ENCODE measurements around the gene FOSB. TPM values are rescaled to one million over a fixed set of nuclear protein-coding genes. Genes with fewer than 3 reads are reported as not detected.

FOSB gene
- polyA plus RNA-seq, 2 of the 4 experiments (the other 2 are of a cell fraction), result 0.57 to 48.8 TPM

DNA sequence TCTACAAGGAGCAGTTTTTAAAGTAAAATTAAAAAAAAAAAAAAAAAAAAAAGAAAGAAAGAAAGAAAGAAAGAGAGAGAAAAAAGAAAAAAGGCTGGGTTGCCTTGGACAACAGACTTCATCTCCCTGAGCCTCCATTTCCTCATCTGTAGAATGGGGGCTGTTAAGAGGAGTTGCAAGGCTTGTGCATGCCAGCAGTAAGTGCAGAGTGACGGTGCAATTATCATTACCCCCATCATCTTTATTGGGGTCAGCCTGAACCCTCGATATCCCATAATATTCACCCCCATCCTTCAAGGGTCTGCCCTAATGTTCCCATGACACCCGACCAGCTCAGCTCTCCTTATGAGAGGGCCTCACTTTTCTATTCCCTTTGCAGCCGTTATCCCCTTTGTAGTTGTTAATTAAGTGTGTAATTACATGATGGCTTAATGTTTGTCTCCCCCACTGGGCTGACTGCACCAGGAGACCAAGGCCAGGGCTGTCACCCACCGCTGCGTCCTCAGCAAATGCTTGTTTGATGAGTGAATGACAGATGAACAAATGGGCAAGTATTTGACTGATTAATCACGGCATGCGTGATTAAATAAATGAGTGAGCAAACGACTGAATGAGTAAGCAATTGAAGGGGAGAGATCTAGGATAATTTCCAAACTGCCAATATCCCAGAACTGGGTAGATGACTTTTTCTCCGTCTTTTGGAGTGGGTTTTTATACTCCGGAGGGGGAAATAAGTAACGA, 10.1 kb downstream of the FOSB start (continued):
- TF ChIP-seq GATA3 (IDR thresholded peaks at IDR 0.05; ENCODE audit: borderline replicate concordance), result no peak
- no peak for TF ChIP-seq RCOR1 (IDR thresholded peaks at IDR 0.05; ENCODE audit: low read depth, low read length)
- TF ChIP-seq RFX5 (IDR thresholded peaks at IDR 0.05), result no peak
- TF ChIP-seq MAFK (IDR thresholded peaks at IDR 0.05; ENCODE audit: partially characterized antibody), result peak; percentile 54
- no peak for TF ChIP-seq HDAC2 (IDR thresholded peaks at IDR 0.05)
- TF ChIP-seq SMC3 (IDR thresholded peaks at IDR 0.05), result no peak
- 0 out of 2 replicates have a peak, but pooled peaks have one; percentile 54 for TF ChIP-seq POLR2AphosphoS2 (conservative IDR thresholded peaks at IDR 0.05; ENCODE audit: low read length)
- TF ChIP-seq TP53 (CRISPR knock-in tag; IDR thresholded peaks at IDR 0.05), result no peak; the same call in 1 of the 2 replicates
- TF ChIP-seq, protein P1, sequence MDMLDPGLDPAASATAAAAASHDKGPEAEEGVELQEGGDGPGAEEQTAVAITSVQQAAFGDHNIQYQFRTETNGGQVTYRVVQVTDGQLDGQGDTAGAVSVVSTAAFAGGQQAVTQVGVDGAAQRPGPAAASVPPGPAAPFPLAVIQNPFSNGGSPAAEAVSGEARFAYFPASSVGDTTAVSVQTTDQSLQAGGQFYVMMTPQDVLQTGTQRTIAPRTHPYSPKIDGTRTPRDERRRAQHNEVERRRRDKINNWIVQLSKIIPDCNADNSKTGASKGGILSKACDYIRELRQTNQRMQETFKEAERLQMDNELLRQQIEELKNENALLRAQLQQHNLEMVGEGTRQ (IDR thresholded peaks at IDR 0.05), result no peak
- TF ChIP-seq FOXS1 (CRISPR knock-in tag; IDR thresholded peaks at IDR 0.05), result no peak
- TF ChIP-seq RARB (CRISPR knock-in tag; IDR thresholded peaks at IDR 0.05), result no peak
- TF ChIP-seq CHD4 (IDR thresholded peaks at IDR 0.05; ENCODE audit: borderline replicate concordance), result no peak
- no peak for TF ChIP-seq POLR2A (IDR thresholded peaks at IDR 0.05; ENCODE audit: low read length)
- no peak for TF ChIP-seq RAD21 (conservative IDR thresholded peaks at IDR 0.05 in 1 of 2, IDR thresholded peaks at IDR 0.05 in 1 of 2)
- TF ChIP-seq HOXB13 (CRISPR knock-in tag; IDR thresholded peaks at IDR 0.05; ENCODE audit: low read depth), result no peak
- no peak for TF ChIP-seq ZSCAN20 (CRISPR knock-in tag; IDR thresholded peaks at IDR 0.05)
- no peak for TF ChIP-seq HOXB5 (CRISPR knock-in tag; IDR thresholded peaks at IDR 0.05)

DNA sequence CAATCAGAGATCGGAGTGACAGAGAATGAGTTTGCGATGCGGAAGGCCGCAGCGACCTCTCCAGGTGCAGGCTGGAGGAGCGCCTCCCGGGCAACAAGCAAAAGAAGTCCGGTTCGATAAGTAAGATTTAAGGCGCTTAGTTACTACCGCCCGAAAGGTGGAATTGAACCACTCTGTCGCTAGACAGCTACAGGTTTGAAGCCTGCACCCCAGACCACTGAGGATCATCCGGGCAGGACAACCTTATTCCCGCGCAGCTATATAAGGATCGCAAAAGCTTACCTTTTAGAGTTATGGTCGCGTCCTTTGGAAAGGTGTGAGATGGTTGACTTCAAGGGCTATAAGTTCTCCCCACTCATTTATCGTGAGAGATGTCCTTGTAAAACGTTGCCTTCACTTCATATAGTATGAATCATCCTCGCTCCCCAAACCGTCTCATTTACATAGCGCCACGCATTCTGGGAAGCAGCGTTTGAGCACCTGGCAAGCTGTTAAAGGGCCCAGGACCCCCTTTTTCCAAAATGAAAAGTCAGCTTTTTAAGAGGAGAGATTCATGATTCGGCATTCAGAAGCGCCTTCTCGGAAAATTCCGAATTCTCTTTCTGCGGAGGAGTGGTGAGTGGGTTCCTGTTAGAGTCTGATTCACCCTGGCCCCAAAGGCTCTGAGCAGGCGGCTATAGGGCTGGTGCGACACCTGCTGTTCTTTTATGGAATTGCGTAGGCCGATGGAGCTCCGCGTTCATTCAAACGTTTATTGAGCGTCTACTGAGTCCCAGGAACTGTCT, 10.8 kb downstream of the FOSB start:
- peak overlapping the region; percentile 81 for H3K4me2 ChIP-seq
- H3K27ac ChIP-seq, result peak overlapping the region; percentile 81 to 89
- 1% methylated on average over 39 of the region's 39 CpGs for WGBS (ENCODE audit: missing lambda C conversion rate)
- no peaks in the 10 kb centered on the region for H3K9me3 ChIP-seq
- POLR2A ChIA-PET, result interaction anchor here (0.5 to 2.8 kb wide), 11 partner anchors 10 to 206 kb away, joined by 3 to 40 read pairs (median 6); partner anchors contain the start of genes FOSB and PPP1R13L
- ATAC-seq (peak; percentile 69 to 80), FAIRE-seq (peak; percentile 100), DNase-seq (ENCODE audit: low read depth in 1 of 2, low spot score in 1 of 2) (peak; percentile 89 to 99)
- H3K4me1 ChIP-seq, result peaks cover 13% of the 10 kb centered on the region
- peak overlapping the region; percentile 42 for H3K4me3 ChIP-seq
- CTCF ChIA-PET, result interaction anchor here (0.7 to 33.4 kb wide), 49 partner anchors 10 to 584 kb away, joined by 3 to 1883 read pairs (median 4); partner anchors contain the start of genes ERCC1, FOSB, OPA3 and PPM1N
- TF ChIP-seq RAD21 (conservative IDR thresholded peaks at IDR 0.05 in 1 of 2, IDR thresholded peaks at IDR 0.05 in 1 of 2) (peak; percentile 98 to 99), CEBPB (IDR thresholded peaks at IDR 0.05) (0 out of 4 replicates have a peak, but pooled peaks of 1 of the 2 experiments have one; percentile 36), ZSCAN20 (CRISPR knock-in tag; IDR thresholded peaks at IDR 0.05) (no peak), ZNF302 (CRISPR knock-in tag; IDR thresholded peaks at IDR 0.05) (no peak), HOXA7 (CRISPR knock-in tag; IDR thresholded peaks at IDR 0.05) (no peak), JUN (IDR thresholded peaks at IDR 0.05) (peak; percentile 11 to 72; a peak in 2 of 5 replicates), JUNB (IDR thresholded peaks at IDR 0.05) (peak; percentile 22; the same call in 1 of the 2 replicates), GATA3 (IDR thresholded peaks at IDR 0.05; ENCODE audit: borderline replicate concordance) (peak; percentile 42; the same call in 1 of the 2 replicates), MYC (IDR thresholded peaks at IDR 0.05; ENCODE audit: borderline replicate concordance, low read length) (peak; percentile 45; the same call in 1 of the 2 replicates), TFCP2L1 (CRISPR knock-in tag; IDR thresholded peaks at IDR 0.05) (0 out of 2 replicates have a peak, but pooled peaks have one; percentile 56), MAZ (IDR thresholded peaks at IDR 0.05; ENCODE audit: borderline replicate concordance, low read depth, low read length) (0 out of 2 replicates have a peak, but pooled peaks have one; percentile 59), FOSB (CRISPR knock-in tag; IDR thresholded peaks at IDR 0.05) (peak; percentile 47; the same call in 1 of the 2 replicates), POLR2AphosphoS2 (conservative IDR thresholded peaks at IDR 0.05; ENCODE audit: low read length) (peak; percentile 97)
- TF ChIP-seq, protein P2, sequence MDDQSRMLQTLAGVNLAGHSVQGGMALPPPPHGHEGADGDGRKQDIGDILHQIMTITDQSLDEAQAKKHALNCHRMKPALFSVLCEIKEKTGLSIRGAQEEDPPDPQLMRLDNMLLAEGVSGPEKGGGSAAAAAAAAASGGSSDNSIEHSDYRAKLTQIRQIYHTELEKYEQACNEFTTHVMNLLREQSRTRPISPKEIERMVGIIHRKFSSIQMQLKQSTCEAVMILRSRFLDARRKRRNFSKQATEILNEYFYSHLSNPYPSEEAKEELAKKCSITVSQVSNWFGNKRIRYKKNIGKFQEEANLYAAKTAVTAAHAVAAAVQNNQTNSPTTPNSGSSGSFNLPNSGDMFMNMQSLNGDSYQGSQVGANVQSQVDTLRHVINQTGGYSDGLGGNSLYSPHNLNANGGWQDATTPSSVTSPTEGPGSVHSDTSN (IDR thresholded peaks at IDR 0.05), result peak; percentile 56
- TF ChIP-seq, protein P3, sequence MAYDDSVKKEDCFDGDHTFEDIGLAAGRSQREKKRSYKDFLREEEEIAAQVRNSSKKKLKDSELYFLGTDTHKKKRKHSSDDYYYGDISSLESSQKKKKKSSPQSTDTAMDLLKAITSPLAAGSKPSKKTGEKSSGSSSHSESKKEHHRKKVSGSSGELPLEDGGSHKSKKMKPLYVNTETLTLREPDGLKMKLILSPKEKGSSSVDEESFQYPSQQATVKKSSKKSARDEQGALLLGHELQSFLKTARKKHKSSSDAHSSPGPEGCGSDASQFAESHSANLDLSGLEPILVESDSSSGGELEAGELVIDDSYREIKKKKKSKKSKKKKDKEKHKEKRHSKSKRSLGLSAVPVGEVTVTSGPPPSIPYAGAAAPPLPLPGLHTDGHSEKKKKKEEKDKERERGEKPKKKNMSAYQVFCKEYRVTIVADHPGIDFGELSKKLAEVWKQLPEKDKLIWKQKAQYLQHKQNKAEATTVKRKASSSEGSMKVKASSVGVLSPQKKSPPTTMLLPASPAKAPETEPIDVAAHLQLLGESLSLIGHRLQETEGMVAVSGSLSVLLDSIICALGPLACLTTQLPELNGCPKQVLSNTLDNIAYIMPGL (CRISPR knock-in tag; IDR thresholded peaks at IDR 0.05; ENCODE audit: borderline replicate concordance), result peak; percentile 83; the same call in 1 of the 2 replicates
- TF ChIP-seq, protein P4, sequence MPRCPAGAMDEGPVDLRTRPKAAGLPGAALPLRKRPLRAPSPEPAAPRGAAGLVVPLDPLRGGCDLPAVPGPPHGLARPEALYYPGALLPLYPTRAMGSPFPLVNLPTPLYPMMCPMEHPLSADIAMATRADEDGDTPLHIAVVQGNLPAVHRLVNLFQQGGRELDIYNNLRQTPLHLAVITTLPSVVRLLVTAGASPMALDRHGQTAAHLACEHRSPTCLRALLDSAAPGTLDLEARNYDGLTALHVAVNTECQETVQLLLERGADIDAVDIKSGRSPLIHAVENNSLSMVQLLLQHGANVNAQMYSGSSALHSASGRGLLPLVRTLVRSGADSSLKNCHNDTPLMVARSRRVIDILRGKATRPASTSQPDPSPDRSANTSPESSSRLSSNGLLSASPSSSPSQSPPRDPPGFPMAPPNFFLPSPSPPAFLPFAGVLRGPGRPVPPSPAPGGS (IDR thresholded peaks at IDR 0.05), result no peak
- TF ChIP-seq, protein P5, sequence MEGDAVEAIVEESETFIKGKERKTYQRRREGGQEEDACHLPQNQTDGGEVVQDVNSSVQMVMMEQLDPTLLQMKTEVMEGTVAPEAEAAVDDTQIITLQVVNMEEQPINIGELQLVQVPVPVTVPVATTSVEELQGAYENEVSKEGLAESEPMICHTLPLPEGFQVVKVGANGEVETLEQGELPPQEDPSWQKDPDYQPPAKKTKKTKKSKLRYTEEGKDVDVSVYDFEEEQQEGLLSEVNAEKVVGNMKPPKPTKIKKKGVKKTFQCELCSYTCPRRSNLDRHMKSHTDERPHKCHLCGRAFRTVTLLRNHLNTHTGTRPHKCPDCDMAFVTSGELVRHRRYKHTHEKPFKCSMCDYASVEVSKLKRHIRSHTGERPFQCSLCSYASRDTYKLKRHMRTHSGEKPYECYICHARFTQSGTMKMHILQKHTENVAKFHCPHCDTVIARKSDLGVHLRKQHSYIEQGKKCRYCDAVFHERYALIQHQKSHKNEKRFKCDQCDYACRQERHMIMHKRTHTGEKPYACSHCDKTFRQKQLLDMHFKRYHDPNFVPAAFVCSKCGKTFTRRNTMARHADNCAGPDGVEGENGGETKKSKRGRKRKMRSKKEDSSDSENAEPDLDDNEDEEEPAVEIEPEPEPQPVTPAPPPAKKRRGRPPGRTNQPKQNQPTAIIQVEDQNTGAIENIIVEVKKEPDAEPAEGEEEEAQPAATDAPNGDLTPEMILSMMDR (IDR thresholded peaks at IDR 0.05), result peak; percentile 99
